OCI-LY7 (cell line): ENCODE measurements around the gene FAM217B. TPM values are rescaled to one million over a fixed set of nuclear protein-coding genes. Genes with fewer than 3 reads are reported as not detected.

Experiments
- BruUV-seq: library from RNA; stranded (reverse); fragments of 400-500 nt; replicated peaks from 2 replicates; lab custom pipeline; 2021; lab: Mats Ljungman, UMichigan
- CTCF ChIA-PET: fragments of 300-600 bp; sonication (Branson Sonifier 250); formaldehyde crosslinking; loops from one replicate; lab custom pipeline; 2022; ENCODE audit warnings: antibody characterized with exemption; ENCODE audit not compliant: unreplicated experiment; lab: Charles Lee
- POLR2A ChIA-PET: fragments of 300-600 bp; sonication (Branson Sonifier 250); formaldehyde crosslinking; loops from one replicate; lab custom pipeline; 2022; ENCODE audit warnings: antibody characterized with exemption; lab: Charles Lee
- DNase-seq: peaks from one replicate; pipeline ENCODE4 v3.0.0-alpha.2; 2015; ENCODE audit warnings: low spot score
- H2AFZ ChIP-seq: fragments of 200-600 bp; sonication (generic), shearing (Covaris generic); 2 replicates; pipeline ENCODE4 v1.6.1; 2014; ENCODE audit warnings: mild to moderate bottlenecking, antibody characterized with exemption, low read length, moderate library complexity
- H3K27ac ChIP-seq: fragments of 200-600 bp; sonication (generic); 2 replicates; pipeline ENCODE4 v1.5.1; 2014; ENCODE audit warnings: mixed run types, low read depth, mild to moderate bottlenecking, moderate library complexity, low read length, inconsistent platforms; ENCODE audit not compliant: poor library complexity, severe bottlenecking
- H3K36me3 ChIP-seq: fragments of 200-600 bp; sonication (generic); 2 replicates; pipeline ENCODE4 v1.6.1; 2014; ENCODE audit warnings: mild to moderate bottlenecking, antibody characterized with exemption, low read length, moderate library complexity, mixed read lengths; ENCODE audit not compliant: insufficient read depth
- H3K4me1 ChIP-seq: fragments of 200-600 bp; sonication (generic); 2 replicates; pipeline ENCODE4 v1.5.1; 2014; ENCODE audit warnings: mild to moderate bottlenecking, low read length; ENCODE audit not compliant: insufficient read depth, poor library complexity, severe bottlenecking
- H3K4me2 ChIP-seq: fragments of 200-600 bp; sonication (generic); 2 replicates; pipeline ENCODE4 v1.6.1; 2014; ENCODE audit warnings: mild to moderate bottlenecking, low read length
- H3K4me3 ChIP-seq: fragments of 200-600 bp; sonication (generic); 2 replicates; pipeline ENCODE4 v1.5.1; 2014; ENCODE audit warnings: mild to moderate bottlenecking, low read depth, low read length; ENCODE audit not compliant: poor library complexity, severe bottlenecking
- H3K79me2 ChIP-seq: fragments of 200-600 bp; sonication (generic); 2 replicates; pipeline ENCODE4 v1.6.1; 2016; ENCODE audit warnings: low read depth, mild to moderate bottlenecking, low read length, moderate library complexity, mixed read lengths; ENCODE audit not compliant: insufficient read depth
- H3K9me2 ChIP-seq: fragments of 200-600 bp; sonication (generic); 2 replicates; pipeline ENCODE4 v1.6.1; 2016; ENCODE audit warnings: mild to moderate bottlenecking, low read length, mixed read lengths; ENCODE audit not compliant: insufficient read depth
- H3K9me3 ChIP-seq: fragments of 200-600 bp; sonication (generic); 2 replicates; pipeline ENCODE4 v1.6.1; 2014; ENCODE audit warnings: mild to moderate bottlenecking, mixed run types, low read length, mixed read lengths
- H4K20me1 ChIP-seq: fragments of 200-600 bp; sonication (generic); 2 replicates; pipeline ENCODE4 v1.6.1; 2014; ENCODE audit warnings: mild to moderate bottlenecking, antibody characterized with exemption, low read length, moderate library complexity, mixed read lengths; ENCODE audit not compliant: insufficient read depth
- EZH2phosphoT487 ChIP-seq: fragments of 200-600 bp; sonication (generic); IDR thresholded peaks from 2 replicates; pipeline ENCODE4 v1.6.1; 2018; ENCODE audit warnings: low read depth, borderline replicate concordance, mild to moderate bottlenecking, mixed run types, antibody characterized with exemption, low read length, moderate library complexity, mixed read lengths
- intact Hi-C: fragments of 100-400 bp; cut with micrococcal nuclease; formaldehyde crosslinking; loops from one replicate; pipeline ENCODE4 v1.10.0; 2022; ENCODE audit not compliant: unreplicated experiment
- total RNA-seq, 2 experiments: library from RNA; depleted of rRNA in 1 of 2; stranded (reverse); fragments of >200 nt in 1 of 2; shearing (Covaris generic) in 1 of 2; gene quantifications; 2 replicates each; pipeline ENCODE4 v1.2.3, GENCODE V29; 2014 to 2022
- TF ChIP-seq, protein P1 (sequence below): fragments of 200-600 bp; sonication (generic); conservative IDR thresholded peaks from 2 replicates; pipeline ENCODE4 v1.5.1; 2014; ENCODE audit warnings: mild to moderate bottlenecking, antibody characterized with exemption, low read length, moderate library complexity, mixed read lengths

FAM217B gene
- total RNA-seq, 2 experiments from 2014 or later: 18.0 to 28.3 TPM

- TF ChIP-seq EZH2phosphoT487: no peak
- TF ChIP-seq, protein P1, sequence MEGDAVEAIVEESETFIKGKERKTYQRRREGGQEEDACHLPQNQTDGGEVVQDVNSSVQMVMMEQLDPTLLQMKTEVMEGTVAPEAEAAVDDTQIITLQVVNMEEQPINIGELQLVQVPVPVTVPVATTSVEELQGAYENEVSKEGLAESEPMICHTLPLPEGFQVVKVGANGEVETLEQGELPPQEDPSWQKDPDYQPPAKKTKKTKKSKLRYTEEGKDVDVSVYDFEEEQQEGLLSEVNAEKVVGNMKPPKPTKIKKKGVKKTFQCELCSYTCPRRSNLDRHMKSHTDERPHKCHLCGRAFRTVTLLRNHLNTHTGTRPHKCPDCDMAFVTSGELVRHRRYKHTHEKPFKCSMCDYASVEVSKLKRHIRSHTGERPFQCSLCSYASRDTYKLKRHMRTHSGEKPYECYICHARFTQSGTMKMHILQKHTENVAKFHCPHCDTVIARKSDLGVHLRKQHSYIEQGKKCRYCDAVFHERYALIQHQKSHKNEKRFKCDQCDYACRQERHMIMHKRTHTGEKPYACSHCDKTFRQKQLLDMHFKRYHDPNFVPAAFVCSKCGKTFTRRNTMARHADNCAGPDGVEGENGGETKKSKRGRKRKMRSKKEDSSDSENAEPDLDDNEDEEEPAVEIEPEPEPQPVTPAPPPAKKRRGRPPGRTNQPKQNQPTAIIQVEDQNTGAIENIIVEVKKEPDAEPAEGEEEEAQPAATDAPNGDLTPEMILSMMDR: no peak
- Histone ChIP-seq H3K4me3 (no peak overlapping the region), H3K4me1 (no peaks in the 10 kb centered on the region), H2AFZ (no peak overlapping the region), H3K27ac (no peak overlapping the region), H3K9me3 (no peaks in the 10 kb centered on the region), H3K4me2 (no peak overlapping the region), H3K9me2 (no peaks in the 10 kb centered on the region), H4K20me1 (no peaks in the 10 kb centered on the region), H3K36me3 (no peaks in the 10 kb centered on the region), H3K79me2 (no peaks in the 10 kb centered on the region)
- CTCF ChIA-PET: no interaction called here
- DNase-seq: no peak
- POLR2A ChIA-PET: interaction anchor here (0.6 kb wide), 1 partner anchor 12 kb away, joined by 3 read pairs; no protein-coding TSS in a partner anchor
- intact Hi-C loops: no loop called here
- BruUV-seq: no TSS peak
Measured at GRCh38 chr20:59908855-59909254, 31.3 kb upstream of the FAM217B start.

DNA sequence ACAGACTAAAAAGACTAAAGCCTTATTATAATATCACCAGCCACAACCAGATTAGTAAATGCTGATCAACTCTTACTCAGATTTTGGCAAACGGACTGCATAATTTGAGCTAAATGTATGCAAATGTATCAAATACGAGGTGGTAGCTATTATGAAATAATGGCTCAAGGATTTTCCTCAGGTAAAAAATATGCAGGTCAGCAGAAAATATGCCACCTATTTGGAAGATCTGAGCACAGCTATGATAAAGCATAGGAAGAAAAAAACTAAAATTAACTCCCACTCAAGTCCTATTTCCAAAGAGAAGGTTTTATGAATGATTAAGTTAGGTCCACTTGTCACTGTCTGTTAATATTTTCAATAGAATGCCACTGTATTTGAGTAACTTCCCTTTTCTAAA is 29.1 kb upstream of the FAM217B start:
- Histone ChIP-seq H3K27ac (no peak overlapping the region), H3K4me1 (no peaks in the 10 kb centered on the region), H3K79me2 (no peaks in the 10 kb centered on the region), H2AFZ (no peak overlapping the region), H3K9me2 (no peaks in the 10 kb centered on the region), H4K20me1 (no peaks in the 10 kb centered on the region), H3K4me2 (no peak overlapping the region), H3K9me3 (no peaks in the 10 kb centered on the region), H3K36me3 (no peaks in the 10 kb centered on the region), H3K4me3 (no peak overlapping the region)
- no peak for DNase-seq
- no peak for TF ChIP-seq EZH2phosphoT487
- TF ChIP-seq, protein P1: no peak
- POLR2A ChIA-PET: interaction anchor here (0.7 to 1.1 kb wide), 2 partner anchors 17 to 29 kb away, joined by 3 read pairs; no protein-coding TSS in a partner anchor
- no TSS peak for BruUV-seq
- CTCF ChIA-PET: no interaction called here
- intact Hi-C loops: no loop called here

DNA sequence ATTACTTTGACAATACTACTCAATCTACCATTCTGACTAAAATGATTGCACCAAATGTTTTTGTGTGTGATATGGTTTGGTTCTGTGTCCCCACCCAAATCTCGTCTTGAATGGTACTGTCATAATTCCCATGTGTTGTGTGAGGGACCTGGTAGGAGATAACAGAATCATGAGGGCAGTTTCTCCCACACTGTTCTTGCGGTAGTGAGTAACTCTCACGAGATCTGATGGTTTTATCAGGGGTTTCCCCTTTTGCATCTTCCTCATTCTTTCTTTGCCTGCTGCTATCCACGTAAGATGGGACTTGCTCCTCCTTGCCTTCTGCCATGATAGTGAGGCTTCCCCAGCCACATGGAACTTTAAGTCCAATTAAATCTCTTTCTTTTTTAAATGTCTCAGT is 27.6 kb upstream of the FAM217B start:
- no peaks in the 10 kb centered on the region for H3K9me3 ChIP-seq
- H3K4me3 ChIP-seq: no peak overlapping the region
- H3K9me2 ChIP-seq: no peaks in the 10 kb centered on the region
- intact Hi-C loops: no loop called here
- H4K20me1 ChIP-seq: no peaks in the 10 kb centered on the region
- no peak overlapping the region for H3K27ac ChIP-seq
- H3K79me2 ChIP-seq: no peaks in the 10 kb centered on the region
- no peak for DNase-seq
- POLR2A ChIA-PET: interaction anchor here (1.2 kb wide), 1 partner anchor 63 kb away, joined by 3 read pairs; no protein-coding TSS in a partner anchor
- no peak overlapping the region for H2AFZ ChIP-seq
- CTCF ChIA-PET: no interaction called here
- no peaks in the 10 kb centered on the region for H3K36me3 ChIP-seq
- TF ChIP-seq, protein P1: no peak
- H3K4me2 ChIP-seq: no peak overlapping the region
- no TSS peak for BruUV-seq
- no peaks in the 10 kb centered on the region for H3K4me1 ChIP-seq
